Measurements from ENCODE around the gene NT5DC3.

Gene NT5DC3

DNA sequence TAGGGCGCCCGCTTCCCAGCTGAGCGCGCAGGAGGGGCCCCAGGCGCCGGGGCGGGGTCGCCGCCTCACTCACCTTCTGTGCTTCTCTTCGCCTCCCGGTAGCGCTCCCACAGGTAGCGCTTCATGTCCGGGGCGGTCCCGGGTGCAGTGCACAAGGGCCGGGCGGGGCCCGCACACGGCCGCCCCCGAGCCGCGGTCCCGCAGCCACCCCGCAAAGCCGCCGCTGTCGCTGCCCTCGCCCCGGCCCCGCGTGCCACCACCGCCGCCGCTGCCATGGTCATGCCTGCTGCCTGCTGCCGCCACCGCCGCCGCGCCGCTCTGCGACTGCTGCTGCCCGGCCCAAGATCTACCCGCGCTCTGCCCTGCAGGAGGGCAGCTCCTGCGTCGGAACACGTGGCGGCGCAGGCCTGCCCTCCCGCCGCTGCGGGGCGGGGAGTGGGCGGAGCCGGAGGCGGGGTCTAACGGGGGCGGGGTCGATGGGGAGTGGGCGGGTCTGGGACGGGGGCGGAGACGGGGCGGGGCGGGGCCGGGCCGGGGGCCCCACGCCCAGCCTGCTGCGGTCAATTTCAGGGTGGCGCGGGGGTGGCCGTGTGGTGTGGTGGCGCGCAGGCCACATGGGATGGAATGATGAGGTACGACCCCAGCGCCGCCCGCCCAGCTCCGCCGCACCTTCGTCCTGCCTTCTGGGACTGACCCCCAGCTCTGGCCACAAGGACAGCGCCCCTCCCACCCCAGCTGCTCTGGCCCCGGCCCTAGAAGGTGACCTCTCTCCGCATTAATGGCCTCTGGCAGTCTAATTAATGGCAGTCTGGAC, at the start of gene NT5DC3:
Gene NT5DC3 (minus strand): TSS at position 359 of the 814 bp plus-strand sequence. CDS start 78 bp downstream, at position 281.
- DNase-seq = peak; percentile 76

GRCh38 chr12:103887738-103888137, 46.7 kb upstream of the NT5DC3 start:
- DNase-seq = no peak

DNA sequence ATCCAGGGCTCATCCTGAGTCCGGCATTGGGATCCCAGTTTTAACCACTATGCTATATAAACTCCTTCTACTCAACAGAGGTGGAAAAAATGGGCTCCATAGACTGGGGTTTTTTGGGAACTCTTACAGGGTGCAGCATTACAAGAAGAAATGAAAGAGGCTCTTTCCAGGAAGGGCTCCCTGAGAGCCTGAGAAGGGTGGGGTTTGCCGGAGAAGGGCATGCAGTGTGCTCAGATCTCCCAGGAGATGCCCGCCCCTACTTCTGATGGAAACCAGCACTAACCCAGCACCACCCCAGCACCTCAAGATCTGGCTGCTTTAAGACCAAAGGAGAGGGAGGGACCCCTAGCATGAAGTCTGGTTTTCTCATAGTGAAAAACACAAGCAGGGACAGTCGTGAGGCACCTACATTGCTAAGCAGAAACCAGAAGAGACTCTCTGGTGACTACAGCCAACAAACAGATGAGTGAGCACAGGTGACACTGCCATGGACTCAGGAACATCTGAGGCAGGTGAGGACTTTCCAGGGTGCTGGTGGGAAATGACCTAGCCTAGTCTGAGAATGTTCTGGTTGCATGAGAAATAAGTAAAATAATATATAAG, 45.3 kb upstream of the NT5DC3 start:
- DNase-seq = no peak

GRCh38 chr12:103884316-103884715, 43.3 kb upstream of the NT5DC3 start:
- DNase-seq = peak; percentile 7

DNA sequence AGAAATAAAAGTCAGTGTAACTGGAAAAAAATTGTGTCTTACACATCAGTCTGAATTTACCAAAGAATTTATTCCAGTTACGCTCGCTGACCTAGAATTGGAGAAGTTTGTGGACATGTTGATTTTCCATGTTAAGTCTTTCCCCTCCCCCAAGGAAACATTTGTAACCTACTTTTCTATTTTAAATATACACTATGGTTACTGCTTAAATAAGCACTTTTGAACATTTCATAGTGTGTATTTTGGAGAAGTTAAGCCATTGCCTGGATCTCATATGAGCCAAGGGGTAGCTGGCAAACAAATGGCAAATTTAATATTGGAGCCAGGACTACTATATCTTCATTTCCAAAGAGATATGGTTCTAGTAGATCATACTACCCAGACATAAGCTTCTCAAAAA, 42.9 kb upstream of the NT5DC3 start:
- DNase-seq = no peak

DNA sequence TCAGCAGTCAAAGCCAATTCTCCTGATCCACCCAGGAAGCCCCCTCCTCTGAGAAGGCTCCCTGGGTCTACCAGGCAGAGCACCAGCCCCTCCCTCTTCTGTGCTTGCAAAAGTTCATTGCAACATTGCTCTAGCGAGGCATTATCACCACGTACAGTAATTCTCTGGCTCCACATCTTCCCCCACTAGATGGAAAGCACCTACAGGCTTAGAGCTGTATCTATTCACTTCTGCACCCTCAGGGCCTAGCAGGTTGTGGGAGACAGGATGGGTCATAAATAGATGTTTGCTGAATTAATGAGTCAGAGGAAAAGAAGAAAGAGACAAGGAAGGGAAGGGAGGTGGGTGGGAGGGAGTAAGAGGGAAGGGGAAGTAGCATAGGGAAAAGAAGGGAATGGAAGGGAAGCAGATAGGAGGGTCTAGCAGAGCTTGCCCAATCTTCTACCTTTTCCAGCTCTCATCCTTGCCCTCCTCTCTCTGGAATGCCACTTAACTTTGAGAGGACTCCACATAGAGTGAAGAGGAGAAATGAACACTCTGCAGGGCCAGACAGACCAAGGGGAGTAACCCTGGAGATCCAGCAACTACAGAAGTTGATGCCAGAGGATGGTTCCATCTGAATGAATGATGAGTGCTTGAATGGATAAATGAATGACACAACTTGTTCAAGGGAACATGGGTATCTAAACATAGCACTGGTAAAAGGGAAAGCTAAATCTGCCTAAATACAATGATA, 42.0 kb upstream of the NT5DC3 start:
- DNase-seq = no peak

- DNase-seq = no peak
These were observed 40.2 kb upstream of the NT5DC3 start for GRCh38 chr12:103881261-103881660.

- no peak for DNase-seq
These were observed 39.5 kb upstream of the NT5DC3 start for GRCh38 chr12:103880299-103881142.

DNA sequence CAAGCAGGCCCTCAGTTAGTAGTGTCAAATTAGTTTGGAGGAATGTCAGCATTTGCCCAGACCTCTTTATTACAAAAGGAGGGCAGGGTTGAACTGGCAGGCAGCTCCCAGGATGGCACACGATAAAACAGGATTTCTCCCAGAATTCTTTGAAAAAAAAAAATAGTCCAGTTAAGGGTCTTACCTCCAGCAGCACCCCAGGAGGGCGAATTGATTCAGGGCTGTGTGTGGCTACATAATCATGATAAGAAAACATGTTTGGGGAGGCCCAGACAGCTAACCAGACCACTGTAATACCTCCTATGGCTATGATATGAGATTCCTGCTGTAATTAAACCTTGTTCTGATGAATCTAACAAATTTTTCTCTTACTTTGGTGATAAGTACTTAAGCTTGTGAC, 38.8 kb upstream of the NT5DC3 start:
- DNase-seq = no peak

GRCh38 chr12:103879048-103879692, 38.1 kb upstream of the NT5DC3 start:
- DNase-seq = no peak

- DNase-seq = peak; percentile 19
These were observed 37.0 kb upstream of the NT5DC3 start for GRCh38 chr12:103877934-103878510.

GRCh38 chr12:103877288-103877687, 36.3 kb upstream of the NT5DC3 start:
- no peak for DNase-seq

DNA sequence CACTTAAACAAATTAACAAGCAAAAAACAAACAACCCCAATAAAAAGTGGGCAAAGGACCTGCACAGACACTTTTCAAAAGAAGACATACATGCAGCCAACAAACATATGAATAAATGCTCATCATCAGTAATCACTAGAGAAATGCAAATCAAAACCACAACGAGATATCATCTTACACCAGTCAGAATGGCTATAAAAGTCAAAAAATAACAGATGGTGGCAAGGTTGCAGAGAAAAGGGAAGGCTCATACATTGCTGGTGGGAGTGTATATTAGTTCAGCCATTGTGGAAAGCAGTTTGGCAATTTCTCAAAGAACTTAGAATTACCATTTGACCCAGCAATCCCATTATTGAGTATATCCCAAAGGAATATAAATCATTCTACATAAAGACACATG, 34.6 kb upstream of the NT5DC3 start:
- no peak for DNase-seq

DNA sequence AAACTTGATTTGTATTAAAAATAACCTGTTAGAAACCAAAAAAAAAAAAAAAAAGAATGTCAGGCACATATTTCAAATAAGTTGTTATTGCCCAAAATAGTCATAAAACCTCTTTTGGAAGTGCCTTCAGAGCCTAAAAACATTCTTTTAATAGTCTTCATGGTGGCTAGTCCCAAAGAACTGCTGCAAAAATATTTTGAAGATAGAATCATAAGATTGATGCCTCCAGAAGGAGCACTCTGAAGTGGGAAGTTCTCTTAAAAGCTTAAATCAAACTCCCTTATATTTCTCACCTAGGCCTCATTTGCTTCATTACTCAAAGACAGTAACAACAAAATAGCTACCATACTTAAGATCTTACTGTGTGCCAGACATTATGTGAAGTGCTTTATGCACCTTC, 27.2 kb upstream of the NT5DC3 start:
- DNase-seq = no peak

GRCh38 chr12:103865151-103865730, 24.2 kb upstream of the NT5DC3 start:
- no peak for DNase-seq

DNA sequence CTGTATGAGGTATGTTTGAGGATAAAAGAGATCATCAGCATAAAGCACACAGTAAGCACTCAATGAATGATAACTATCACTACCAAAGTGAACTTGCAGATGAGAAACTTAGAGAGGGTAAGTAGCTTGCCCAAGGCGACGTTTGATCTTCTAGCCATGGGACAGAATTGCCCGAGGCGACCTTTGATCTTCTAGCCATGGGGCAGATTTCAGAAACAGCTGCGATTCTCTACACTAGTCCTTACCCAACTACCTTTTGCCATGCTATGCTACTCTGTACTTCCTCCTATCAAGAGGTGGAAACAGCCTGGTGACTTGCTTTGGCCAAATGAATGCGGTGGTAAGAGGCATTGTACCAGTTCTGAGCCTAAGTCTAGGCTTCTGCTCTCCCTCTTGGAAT, 23.7 kb upstream of the NT5DC3 start:
- DNase-seq = no peak

DNA sequence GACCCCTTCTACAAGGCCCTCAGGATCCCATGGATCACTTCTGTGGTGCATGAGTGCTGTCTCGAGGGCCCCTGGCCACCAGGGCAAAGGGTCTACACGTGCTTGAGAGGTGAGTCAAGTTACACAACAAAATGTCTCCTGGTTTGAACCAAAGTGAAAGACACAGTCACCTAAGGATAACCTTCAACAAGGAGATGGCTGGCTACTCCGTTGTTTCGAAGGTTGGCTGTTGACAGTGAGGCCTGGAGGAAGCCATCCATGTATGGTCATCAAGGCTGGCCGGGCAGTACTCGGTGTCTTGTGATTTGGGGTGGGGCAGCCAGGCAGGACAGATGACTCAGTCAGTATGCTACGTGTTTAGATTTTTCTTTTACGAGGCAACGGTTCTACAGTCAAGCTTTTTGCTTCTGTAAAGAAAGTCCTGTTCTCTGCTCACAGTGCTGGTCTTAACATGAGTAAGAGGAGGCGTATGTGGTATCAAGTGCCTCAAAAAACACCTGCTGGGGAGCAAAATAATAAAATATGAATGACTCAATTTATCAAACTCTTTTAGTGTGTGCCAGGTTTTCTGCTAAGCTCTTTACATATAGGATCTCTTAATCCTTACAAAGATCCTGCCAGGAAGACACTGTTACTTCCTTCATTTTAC, 18.0 kb upstream of the NT5DC3 start:
- no peak for DNase-seq

DNA sequence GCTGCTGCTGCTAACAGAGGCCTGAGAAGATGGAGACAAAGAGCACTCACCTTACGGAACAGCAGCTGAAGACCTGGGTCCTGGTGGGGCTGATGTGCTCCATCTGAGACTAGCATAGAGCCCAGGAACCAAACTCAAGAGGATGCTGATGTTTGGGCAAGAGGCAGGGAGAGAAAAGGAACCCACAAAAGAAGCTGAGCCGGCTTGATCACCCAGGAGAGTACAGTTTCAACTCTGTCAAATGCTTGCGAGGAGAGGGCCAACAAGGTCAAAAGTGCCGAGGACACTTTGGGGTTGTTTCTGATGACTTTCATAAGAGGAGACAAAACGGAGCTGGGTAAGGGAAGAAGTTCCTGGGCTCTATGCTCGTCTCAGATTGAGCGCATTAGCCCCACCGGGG, 17.3 kb upstream of the NT5DC3 start:
- no peak for DNase-seq

GRCh38 chr12:103857164-103857563, 16.1 kb upstream of the NT5DC3 start:
- DNase-seq = no peak

GRCh38 chr12:103855896-103856657, 15.0 kb upstream of the NT5DC3 start:
- DNase-seq = no peak

All from stimulated activated naive CD4-positive, alpha-beta T cell treated with Interleukin-2 at 50 U/mL for 16 hours (primary cell).